GM23248 (cell line): ENCODE results near the gene XXYLT1.

Experiments used
- EZH2 ChIP-seq: fragments of 200-600 bp; sonication (generic); IDR thresholded peaks from 2 replicates; pipeline ENCODE4 v1.6.1; 2018; ENCODE audit warnings: antibody characterized with exemption, mild to moderate bottlenecking; ENCODE audit not compliant: insufficient read depth, poor library complexity, severe bottlenecking
- EZH2phosphoT487 ChIP-seq: fragments of 200-600 bp; sonication (generic); IDR thresholded peaks from 2 replicates; pipeline ENCODE4 v1.6.1; 2018; ENCODE audit warnings: antibody characterized with exemption, moderate library complexity, mild to moderate bottlenecking, low read depth; ENCODE audit not compliant: insufficient read depth

DNA sequence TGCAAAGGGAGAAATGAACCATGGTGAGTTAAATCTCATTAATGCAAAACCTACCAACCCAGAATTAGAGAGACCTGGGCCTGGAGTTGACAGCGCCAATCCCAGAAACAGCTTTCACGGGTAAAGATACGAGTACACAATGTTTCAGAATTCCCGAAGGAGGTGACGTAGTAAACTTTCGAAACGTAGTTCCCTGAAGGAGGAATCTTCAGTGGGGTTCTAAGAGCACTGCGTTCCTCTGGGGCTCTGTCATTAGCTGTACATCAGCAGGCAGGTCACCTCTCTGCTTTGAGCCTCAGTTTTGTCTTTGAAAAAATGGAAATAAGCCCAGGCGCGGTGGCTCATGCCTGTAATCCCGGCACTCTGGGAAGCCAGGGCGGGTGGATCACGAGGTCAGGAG lies 152.3 kb downstream of the XXYLT1 start:
- TF ChIP-seq EZH2phosphoT487 (no peak), EZH2 (no peak)
